ENCODE results near the gene ZMYM2. TPM values are rescaled to one million over a fixed set of nuclear protein-coding genes. Genes with fewer than 3 reads are reported as not detected.

The ZMYM2 gene
- total RNA-seq, 2 donors from 2014 or later: 49.0 to 55.4 TPM

GRCh38 chr13:19978831-19979437, 20.4 kb downstream of the ZMYM2 start:
- intact Hi-C loops (cut with DNase I): no loop called here
- ATAC-seq (no peak), DNase-seq (no peak)

- intact Hi-C loops (cut with DNase I): no loop called here
- DNase-seq (no peak), ATAC-seq (no peak)
Measured at GRCh38 chr13:19981685-19982238, 23.2 kb downstream of the ZMYM2 start.

- no peak for ATAC-seq
- DNase-seq: no peak
- intact Hi-C loops (cut with DNase I): no loop called here
Measured at GRCh38 chr13:19982447-19983043, 24.0 kb downstream of the ZMYM2 start.

- intact Hi-C loops (cut with DNase I): no loop called here
- DNase-seq (no peak), ATAC-seq (peak in 1 of 2 donors; percentile 39)
Measured at GRCh38 chr13:19984430-19985218, 26.1 kb downstream of the ZMYM2 start.

- ATAC-seq (no peak), DNase-seq (no peak)
- intact Hi-C loops (cut with DNase I): no loop called here
Measured at GRCh38 chr13:19985219-19985556, 26.7 kb downstream of the ZMYM2 start.

- ATAC-seq: no peak
Measured at GRCh38 chr13:19991531-19991930, 33.0 kb downstream of the ZMYM2 start.

GRCh38 chr13:19993024-19993423, 34.5 kb downstream of the ZMYM2 start:
- intact Hi-C loops (cut with DNase I): no loop called here
- ATAC-seq (no peak), DNase-seq (no peak)

More at GRCh38 chr13:19991531-19991930, 33.0 kb downstream of the ZMYM2 start:
- DNase-seq: no peak
- intact Hi-C loops (cut with DNase I): no loop called here

- no peak for DNase-seq
- no peak for ATAC-seq
- intact Hi-C loops (cut with DNase I): no loop called here
Measured at GRCh38 chr13:19998960-19999359, 40.4 kb downstream of the ZMYM2 start.

- intact Hi-C loops (cut with DNase I): no loop called here
- ATAC-seq: no peak
- DNase-seq: no peak
Measured at GRCh38 chr13:20000062-20000552, 41.6 kb downstream of the ZMYM2 start.

GRCh38 chr13:20001366-20002190, 43.1 kb downstream of the ZMYM2 start:
- no peak for ATAC-seq
- DNase-seq: no peak
- intact Hi-C loops (cut with DNase I): no loop called here

- ATAC-seq: no peak
- no peak for DNase-seq
- intact Hi-C loops (cut with DNase I): no loop called here
Measured at GRCh38 chr13:20002787-20003186, 44.3 kb downstream of the ZMYM2 start.

- DNase-seq (no peak), ATAC-seq (no peak)
- intact Hi-C loops (cut with DNase I): no loop called here
Measured at GRCh38 chr13:20006206-20006605, 47.7 kb downstream of the ZMYM2 start.

GRCh38 chr13:20015763-20016162, 57.2 kb downstream of the ZMYM2 start:
- intact Hi-C loops (cut with DNase I): no loop called here
- ATAC-seq: no peak

GRCh38 chr13:20016649-20017364, 58.3 kb downstream of the ZMYM2 start:
- no peak for DNase-seq
- ATAC-seq: no peak

More at GRCh38 chr13:20015763-20016162, 57.2 kb downstream of the ZMYM2 start:
- no peak for DNase-seq

GRCh38 chr13:20017365-20017711, 58.8 kb downstream of the ZMYM2 start:
- DNase-seq (no peak), ATAC-seq (no peak)
- intact Hi-C loops (cut with DNase I): no loop called here

More at GRCh38 chr13:20016649-20017364, 58.3 kb downstream of the ZMYM2 start:
- intact Hi-C loops (cut with DNase I): no loop called here

- DNase-seq (no peak), ATAC-seq (no peak)
- intact Hi-C loops (cut with DNase I): no loop called here
Measured at GRCh38 chr13:20019043-20019442, 60.5 kb downstream of the ZMYM2 start.

- ATAC-seq (no peak), DNase-seq (no peak)
- intact Hi-C loops (cut with DNase I): no loop called here
Measured at GRCh38 chr13:20024702-20025101, 66.2 kb downstream of the ZMYM2 start.

GRCh38 chr13:20028953-20029352, 70.4 kb downstream of the ZMYM2 start:
- DNase-seq (no peak), ATAC-seq (no peak)
- intact Hi-C loops (cut with DNase I): no loop called here

- intact Hi-C loops (cut with DNase I): loop anchor here in 1 of 2 donors (5.0 kb wide), 1 partner anchor 129 kb away; the partner anchor contains the start of gene GJA3
- no peak for DNase-seq
- no peak for ATAC-seq
Measured at GRCh38 chr13:20033486-20033885, 75.0 kb downstream of the ZMYM2 start.
